ENCODE results near the gene PLCH1.

PLCH1 gene

DNA sequence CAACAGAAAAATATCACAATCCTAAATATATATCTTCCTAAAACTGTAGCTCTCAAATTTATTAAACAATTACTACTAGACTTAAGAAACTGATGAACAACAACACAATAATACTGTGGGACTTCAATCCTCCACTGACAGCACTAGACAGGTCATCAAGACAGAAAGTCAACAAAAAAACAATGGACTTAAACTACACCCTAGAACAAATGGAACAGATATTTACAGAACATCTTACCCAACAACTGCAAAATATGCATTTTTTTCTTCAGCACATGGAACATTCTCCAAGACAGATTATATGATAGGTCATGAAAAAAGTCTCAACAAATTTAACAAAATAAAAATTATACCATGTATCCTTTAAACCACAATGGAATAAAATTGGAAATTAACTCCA, 133.4 kb downstream of the PLCH1 start:
- Histone ChIP-seq H3K9me2 (ENCODE audit: low read depth, low read length) (no peaks in the 10 kb centered on the region), H3K79me2 (ENCODE audit: insufficient read depth, low read length) (no peaks in the 10 kb centered on the region), H3K4me3 (ENCODE audit: low read depth, low read length, poor library complexity, severe bottlenecking) (no peak overlapping the region), H3K36me3 (ENCODE audit: insufficient read depth, low read length) (no peaks in the 10 kb centered on the region), H3K27me3 (ENCODE audit: insufficient read depth, low read length) (no peaks in the 10 kb centered on the region), H3K4me2 (ENCODE audit: low read length) (no peak overlapping the region), H3K9ac (ENCODE audit: low read length) (no peak overlapping the region), H2AFZ (ENCODE audit: low read length) (no peak overlapping the region), H3K4me1 (ENCODE audit: insufficient read depth, low read length, severe bottlenecking) (peaks cover 6% of the 10 kb centered on the region), H3F3A (ENCODE audit: insufficient read depth, low read length) (no peaks in the 10 kb centered on the region), H3K27ac (ENCODE audit: low read depth, low read length, poor library complexity, severe bottlenecking) (no peak overlapping the region), H4K20me1 (ENCODE audit: insufficient read depth, low read length) (no peaks in the 10 kb centered on the region), H3K9me3 (ENCODE audit: low read length) (no peaks in the 10 kb centered on the region; the same call in 1 of the 2 replicates)
- no peak for TF ChIP-seq EZH2 (IDR thresholded peaks at IDR 0.05; ENCODE audit: borderline replicate concordance, low read length)
- TF ChIP-seq, protein P1, sequence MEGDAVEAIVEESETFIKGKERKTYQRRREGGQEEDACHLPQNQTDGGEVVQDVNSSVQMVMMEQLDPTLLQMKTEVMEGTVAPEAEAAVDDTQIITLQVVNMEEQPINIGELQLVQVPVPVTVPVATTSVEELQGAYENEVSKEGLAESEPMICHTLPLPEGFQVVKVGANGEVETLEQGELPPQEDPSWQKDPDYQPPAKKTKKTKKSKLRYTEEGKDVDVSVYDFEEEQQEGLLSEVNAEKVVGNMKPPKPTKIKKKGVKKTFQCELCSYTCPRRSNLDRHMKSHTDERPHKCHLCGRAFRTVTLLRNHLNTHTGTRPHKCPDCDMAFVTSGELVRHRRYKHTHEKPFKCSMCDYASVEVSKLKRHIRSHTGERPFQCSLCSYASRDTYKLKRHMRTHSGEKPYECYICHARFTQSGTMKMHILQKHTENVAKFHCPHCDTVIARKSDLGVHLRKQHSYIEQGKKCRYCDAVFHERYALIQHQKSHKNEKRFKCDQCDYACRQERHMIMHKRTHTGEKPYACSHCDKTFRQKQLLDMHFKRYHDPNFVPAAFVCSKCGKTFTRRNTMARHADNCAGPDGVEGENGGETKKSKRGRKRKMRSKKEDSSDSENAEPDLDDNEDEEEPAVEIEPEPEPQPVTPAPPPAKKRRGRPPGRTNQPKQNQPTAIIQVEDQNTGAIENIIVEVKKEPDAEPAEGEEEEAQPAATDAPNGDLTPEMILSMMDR (IDR thresholded peaks at IDR 0.05; ENCODE audit: low read length), result no peak

DNA sequence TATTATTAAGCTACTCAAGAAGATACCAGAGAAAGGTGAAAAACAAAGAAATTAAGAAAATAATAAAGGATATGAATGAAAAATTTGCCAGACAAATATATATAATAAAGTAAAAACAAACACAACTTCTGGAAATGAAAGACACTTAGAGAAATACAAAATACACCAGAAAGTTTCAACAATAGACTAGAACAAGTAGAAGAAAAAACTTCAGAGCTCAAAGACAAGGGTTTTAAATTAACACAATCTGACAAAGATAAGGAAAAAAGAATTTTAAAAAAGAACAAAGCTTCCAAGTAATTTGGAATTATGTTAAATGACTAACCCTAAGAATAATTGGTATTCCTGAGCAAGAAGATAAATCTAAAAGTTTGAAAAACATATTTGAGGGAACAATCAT, 135.3 kb downstream of the PLCH1 start:
- TF ChIP-seq, protein P1 (IDR thresholded peaks at IDR 0.05; ENCODE audit: low read length), result no peak
- TF ChIP-seq EZH2 (IDR thresholded peaks at IDR 0.05; ENCODE audit: borderline replicate concordance, low read length), result no peak
- H3K27me3 ChIP-seq (ENCODE audit: insufficient read depth, low read length), result no peaks in the 10 kb centered on the region
- H3F3A ChIP-seq (ENCODE audit: insufficient read depth, low read length), result no peaks in the 10 kb centered on the region
- no peak overlapping the region for H3K4me2 ChIP-seq (ENCODE audit: low read length)
- H3K9me3 ChIP-seq (ENCODE audit: low read length), result no peaks in the 10 kb centered on the region; the same call in 1 of the 2 replicates
- no peak overlapping the region for H2AFZ ChIP-seq (ENCODE audit: low read length)
- H3K4me1 ChIP-seq (ENCODE audit: insufficient read depth, low read length, severe bottlenecking), result peaks cover 21% of the 10 kb centered on the region
- no peaks in the 10 kb centered on the region for H4K20me1 ChIP-seq (ENCODE audit: insufficient read depth, low read length)
- H3K79me2 ChIP-seq (ENCODE audit: insufficient read depth, low read length), result no peaks in the 10 kb centered on the region
- no peak overlapping the region for H3K9ac ChIP-seq (ENCODE audit: low read length)
- no peaks in the 10 kb centered on the region for H3K9me2 ChIP-seq (ENCODE audit: low read depth, low read length)
- no peak overlapping the region for H3K27ac ChIP-seq (ENCODE audit: low read depth, low read length, poor library complexity, severe bottlenecking)
- no peaks in the 10 kb centered on the region for H3K36me3 ChIP-seq (ENCODE audit: insufficient read depth, low read length)
- H3K4me3 ChIP-seq (ENCODE audit: low read depth, low read length, poor library complexity, severe bottlenecking), result no peak overlapping the region

DNA sequence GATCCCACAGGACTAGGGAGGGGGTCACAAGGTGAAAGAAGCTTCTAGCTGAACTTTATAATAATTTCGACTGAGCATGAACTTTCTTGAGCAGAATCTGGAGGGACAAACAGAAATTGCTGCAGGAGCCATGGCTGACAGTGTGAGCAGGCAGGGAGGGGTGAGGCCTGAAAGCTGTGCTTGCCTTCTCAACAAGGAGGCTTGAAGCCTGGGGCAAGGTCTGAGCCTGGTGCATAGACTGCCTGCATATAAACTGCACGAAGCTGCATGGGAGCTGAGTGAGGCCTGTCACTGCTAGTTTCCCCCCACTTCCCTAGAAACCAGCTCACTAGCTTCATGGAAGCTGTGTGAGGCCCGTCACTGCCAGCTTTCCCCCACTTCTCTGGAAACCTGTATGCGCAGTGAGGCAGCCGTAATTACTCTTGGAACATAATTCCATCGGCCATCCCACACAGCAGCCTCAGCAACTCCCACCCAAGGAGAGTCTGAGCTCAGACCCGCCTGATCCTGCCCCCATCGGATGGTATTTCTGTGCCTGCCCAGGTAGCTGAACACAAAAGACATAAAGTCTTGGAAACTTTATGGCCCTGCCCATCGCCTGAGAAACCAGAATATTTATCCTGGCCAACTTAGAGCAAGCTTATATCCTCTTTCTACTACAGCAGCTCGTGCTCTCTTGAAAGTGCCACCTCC, 136.5 kb downstream of the PLCH1 start:
- Histone ChIP-seq H3K4me3 (ENCODE audit: low read depth, low read length, poor library complexity, severe bottlenecking) (no peak overlapping the region), H3K9me2 (ENCODE audit: low read depth, low read length) (no peaks in the 10 kb centered on the region), H2AFZ (ENCODE audit: low read length) (no peak overlapping the region), H3K36me3 (ENCODE audit: insufficient read depth, low read length) (no peaks in the 10 kb centered on the region), H3K9ac (ENCODE audit: low read length) (no peak overlapping the region), H3K4me2 (ENCODE audit: low read length) (no peak overlapping the region), H4K20me1 (ENCODE audit: insufficient read depth, low read length) (no peaks in the 10 kb centered on the region), H3K9me3 (ENCODE audit: low read length) (no peaks in the 10 kb centered on the region; the same call in 1 of the 2 replicates), H3K27me3 (ENCODE audit: insufficient read depth, low read length) (no peaks in the 10 kb centered on the region), H3K79me2 (ENCODE audit: insufficient read depth, low read length) (no peaks in the 10 kb centered on the region), H3K27ac (ENCODE audit: low read depth, low read length, poor library complexity, severe bottlenecking) (no peak overlapping the region), H3K4me1 (ENCODE audit: insufficient read depth, low read length, severe bottlenecking) (peaks cover 26% of the 10 kb centered on the region), H3F3A (ENCODE audit: insufficient read depth, low read length) (no peaks in the 10 kb centered on the region)
- TF ChIP-seq EZH2 (IDR thresholded peaks at IDR 0.05; ENCODE audit: borderline replicate concordance, low read length), result no peak
- TF ChIP-seq, protein P1 (IDR thresholded peaks at IDR 0.05; ENCODE audit: low read length), result no peak
